NCI-H345 treated with DMSO at 0.1 percent for 48 hours (cell line): ENCODE results near the gene EIF4EBP3.
A peak's percentile ranks its signal among the peaks of the same experiment; 100 is the strongest.

ENCODE experiments used
- DNase-seq: peaks from one replicate; lab custom pipeline; 2025; ENCODE audit not compliant: unreplicated experiment; lab: John Stamatoyannopoulos, UW

The EIF4EBP3 gene

DNA sequence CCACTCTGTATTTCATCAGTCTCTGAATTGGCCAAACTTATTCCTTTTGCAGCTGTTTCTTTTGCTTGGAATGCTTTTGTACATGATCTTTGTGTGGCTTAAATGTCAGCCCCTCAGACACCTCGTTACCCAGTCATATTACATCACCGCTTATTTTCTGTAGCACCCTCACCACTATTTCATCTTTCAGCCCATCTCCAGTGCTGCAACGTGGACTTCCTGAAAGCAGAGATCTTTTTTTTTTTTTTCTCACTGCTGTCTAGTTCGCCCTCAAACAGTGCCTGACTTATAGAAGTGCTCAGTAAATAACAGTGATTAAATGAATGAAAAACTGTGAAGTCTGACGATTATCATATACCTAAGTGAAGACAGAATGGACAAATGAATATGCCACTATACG is 9.0 kb downstream of the EIF4EBP3 start:
- DNase-seq: no peak

DNA sequence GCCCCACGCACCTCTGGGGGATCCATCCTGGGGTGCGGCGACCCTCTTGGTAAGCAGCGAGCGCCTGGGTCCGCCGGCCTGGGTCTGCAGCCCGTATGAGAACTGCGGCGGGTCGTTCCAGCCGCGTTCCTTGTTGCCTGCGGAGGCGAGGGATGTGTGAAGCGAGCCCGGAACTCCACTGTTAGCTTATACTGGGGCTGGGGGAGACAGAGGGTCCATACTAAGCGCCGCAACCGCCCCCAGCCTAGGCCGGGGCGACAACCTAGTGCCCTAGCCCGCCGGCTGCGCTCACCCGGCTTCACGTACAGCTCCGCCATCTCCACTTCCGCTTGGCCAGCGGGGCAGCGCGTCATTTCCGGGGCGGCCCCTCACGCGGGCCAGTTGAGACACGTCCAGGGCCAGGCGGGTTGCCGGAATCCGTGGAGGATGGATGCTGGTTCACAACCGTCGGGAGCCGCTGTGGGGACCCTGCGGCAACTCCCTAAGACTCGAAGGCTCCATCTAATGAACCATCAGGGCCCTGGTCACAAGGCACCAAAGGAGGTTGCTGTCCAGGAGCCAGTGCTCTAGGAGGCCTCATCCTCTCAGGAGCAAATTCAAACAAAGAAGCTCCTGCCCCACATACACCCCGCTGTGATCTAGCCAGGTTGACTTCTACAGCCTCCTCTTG is 9.8 kb downstream of the EIF4EBP3 start, which contains the start of gene SRA1:
Gene SRA1 (minus strand): TSS at position 338 of the 670 bp plus-strand sequence. CDS start 21 bp downstream, at position 317.
- DNase-seq: peak; percentile 80

DNA sequence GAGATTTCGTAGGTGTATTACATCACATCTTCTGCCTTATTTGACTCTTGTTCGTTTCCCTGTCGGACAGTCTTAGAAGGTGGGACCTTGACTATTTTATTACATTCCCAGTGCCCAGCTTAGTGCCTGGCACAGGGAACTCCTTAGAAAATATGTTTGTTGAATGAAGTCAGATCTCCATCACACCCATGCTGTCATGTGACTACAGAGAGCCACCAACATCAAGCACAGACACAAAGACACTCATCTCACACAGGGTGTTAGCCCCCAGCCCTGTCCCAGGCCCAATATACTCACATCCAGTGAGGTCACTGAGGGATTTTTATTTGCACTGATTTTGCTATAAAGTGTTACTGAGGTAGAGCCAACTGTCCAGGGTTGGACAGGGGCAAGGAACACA is 10.5 kb downstream of the EIF4EBP3 start:
- DNase-seq: no peak

DNA sequence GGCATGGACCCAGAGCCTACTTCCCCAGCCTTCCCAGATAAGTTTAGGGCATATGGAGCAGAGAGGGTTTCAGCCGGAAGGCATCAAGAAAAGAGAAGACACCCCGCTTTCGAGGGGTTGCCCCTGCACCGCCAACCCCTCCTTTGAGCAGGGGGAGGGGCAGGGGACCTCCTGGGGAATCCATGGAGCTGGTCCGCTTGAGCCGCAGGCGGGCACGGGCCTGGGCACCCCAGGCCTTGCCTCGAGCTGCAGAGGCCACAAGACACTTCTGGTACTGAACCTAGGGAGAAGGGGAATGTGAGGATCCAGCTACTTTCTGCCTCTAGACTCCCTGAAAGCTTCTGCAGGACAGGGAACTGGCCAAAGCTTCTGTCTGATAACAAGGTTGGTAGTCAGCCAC is 11.1 kb downstream of the EIF4EBP3 start:
- no peak for DNase-seq

GRCh38 chr5:140560227-140560626 is 12.8 kb downstream of the EIF4EBP3 start:
- DNase-seq: no peak

DNA sequence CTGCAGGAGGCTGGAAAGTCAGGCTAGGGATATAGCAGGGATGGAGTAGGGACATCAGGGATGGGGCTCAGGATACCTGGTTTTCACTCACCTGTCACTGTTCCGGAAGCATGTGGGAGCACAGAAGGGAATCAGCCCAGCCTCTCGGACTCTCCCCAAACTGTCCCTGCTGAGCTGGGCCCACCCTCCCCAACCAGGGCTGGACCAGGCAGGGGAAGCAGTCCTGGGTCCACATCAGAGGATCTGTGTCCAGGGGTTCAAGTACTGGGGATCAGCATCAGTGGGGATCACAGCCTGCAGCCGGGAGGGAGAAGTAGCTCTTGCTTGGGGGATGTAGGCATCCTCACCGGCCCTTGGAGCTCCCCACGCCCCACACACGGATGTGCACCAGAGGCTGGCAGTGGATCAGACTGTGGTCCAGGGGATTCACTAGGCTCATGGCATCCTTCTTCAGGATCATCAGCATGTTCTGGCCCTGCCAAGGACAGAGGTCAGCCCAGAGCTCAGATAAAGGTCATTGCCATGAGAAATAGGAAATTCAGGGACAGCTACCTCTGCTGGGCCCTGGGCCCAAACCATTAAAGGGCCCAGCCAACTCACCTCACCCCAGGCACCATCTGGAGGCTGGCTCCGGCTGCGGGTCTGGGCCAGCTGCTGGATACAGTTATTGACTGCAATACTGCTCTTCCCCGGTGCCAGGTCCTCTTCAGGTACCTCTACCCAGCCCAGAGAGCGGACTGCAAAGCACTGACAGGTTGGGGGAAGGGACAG is 14.5 kb downstream of the EIF4EBP3 start:
- DNase-seq: no peak

GRCh38 chr5:140563596-140563995 is 16.1 kb downstream of the EIF4EBP3 start:
- no peak for DNase-seq

DNA sequence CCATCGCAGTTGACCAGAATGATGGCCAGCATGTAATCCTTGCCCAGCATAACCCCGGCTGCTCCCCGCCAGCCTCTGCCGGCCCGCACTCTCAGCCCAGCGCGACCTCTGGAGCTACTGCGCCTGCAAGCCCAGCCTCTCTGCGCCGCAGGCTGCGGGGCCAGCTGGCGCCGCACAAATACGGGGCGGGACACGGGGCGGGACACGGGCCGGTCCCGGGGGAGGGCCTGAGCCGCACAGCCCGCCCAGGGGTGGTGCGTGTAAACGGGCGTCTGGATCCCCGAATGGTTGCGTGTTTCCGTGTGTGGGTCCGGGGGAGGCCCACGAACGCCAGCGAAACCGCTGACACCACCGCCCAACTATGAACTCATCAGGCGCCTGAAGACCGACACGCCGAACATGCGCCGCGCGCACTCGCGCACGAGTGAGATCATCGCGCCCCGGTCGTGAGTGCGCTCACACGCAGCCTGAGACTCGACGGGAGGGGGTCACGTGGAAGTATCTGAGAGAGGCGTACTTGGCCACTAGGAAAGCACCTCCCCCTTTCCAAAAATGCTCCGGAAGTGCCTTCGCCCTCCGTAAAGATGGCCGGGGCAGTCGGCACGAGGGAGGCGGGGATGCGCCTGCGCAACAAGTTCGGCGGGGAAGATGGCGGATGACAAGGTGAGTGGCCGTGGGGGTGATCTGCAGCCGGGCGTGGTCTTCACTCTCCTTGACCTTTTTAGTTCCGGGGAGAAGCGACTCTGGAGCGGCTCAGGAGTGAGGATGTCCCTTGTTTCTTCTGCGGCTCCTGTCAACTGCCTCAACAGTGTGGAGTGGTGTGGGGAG is 16.9 kb downstream of the EIF4EBP3 start, which contains the start of the genes APBB3 and SLC35A4:
Gene APBB3 (minus strand): TSS at position 403 of the 828 bp plus-strand sequence. CDS start 353 bp downstream, at position 50.
Gene SLC35A4 (plus strand): TSS at position 633 of the 828 bp plus-strand sequence. CDS start 2,342 bp downstream, outside the sequence.
- DNase-seq: peak; percentile 97

DNA sequence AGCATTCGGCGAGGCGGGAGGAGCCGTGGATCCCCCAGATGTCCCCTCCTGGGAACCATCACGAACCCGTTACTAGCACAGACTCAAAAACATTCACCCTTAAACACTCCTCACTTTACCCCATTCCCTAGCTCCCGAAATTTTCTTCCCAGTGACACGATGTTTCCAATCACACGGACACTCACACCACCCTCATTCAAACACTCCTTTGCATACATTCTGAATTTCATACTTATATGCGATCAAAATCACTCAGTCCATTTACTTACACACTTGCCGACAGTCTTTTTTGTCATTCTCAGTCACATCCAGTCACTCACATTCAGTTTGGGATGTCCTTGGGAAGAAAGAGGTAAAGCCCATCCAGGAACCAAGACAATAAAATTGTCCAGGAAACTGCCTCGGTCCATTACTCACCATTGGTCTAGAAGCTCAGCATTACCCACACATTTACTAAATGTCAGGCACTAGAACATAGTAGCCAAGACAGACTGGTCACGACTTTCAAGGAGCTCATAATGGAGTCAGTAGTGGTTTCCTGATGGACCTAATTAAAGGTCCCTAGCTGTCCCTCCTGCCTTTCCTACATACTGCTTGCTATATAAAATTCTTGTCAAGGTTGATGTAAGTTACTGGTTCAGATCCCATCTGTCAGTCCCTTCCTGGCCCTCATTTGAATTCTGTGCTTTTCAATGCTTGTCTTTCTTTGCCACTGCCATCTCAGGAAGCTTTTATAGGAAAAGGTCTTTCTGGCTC is 17.7 kb downstream of the EIF4EBP3 start:
- DNase-seq: no peak

GRCh38 chr5:140565780-140566095 is 18.3 kb downstream of the EIF4EBP3 start:
- DNase-seq: no peak

- no peak for DNase-seq
Observed at GRCh38 chr5:140566665-140567064, 19.2 kb downstream of the EIF4EBP3 start.

GRCh38 chr5:140567136-140567818 is 19.8 kb downstream of the EIF4EBP3 start:
- no peak for DNase-seq

DNA sequence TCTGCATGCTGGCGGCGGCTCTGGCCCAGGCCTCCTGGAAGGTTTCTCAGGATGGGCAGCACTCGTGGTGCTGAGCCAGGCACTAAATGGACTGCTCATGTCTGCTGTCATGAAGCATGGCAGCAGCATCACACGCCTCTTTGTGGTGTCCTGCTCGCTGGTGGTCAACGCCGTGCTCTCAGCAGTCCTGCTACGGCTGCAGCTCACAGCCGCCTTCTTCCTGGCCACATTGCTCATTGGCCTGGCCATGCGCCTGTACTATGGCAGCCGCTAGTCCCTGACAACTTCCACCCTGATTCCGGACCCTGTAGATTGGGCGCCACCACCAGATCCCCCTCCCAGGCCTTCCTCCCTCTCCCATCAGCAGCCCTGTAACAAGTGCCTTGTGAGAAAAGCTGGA is 20.4 kb downstream of the EIF4EBP3 start:
- DNase-seq: no peak

DNA sequence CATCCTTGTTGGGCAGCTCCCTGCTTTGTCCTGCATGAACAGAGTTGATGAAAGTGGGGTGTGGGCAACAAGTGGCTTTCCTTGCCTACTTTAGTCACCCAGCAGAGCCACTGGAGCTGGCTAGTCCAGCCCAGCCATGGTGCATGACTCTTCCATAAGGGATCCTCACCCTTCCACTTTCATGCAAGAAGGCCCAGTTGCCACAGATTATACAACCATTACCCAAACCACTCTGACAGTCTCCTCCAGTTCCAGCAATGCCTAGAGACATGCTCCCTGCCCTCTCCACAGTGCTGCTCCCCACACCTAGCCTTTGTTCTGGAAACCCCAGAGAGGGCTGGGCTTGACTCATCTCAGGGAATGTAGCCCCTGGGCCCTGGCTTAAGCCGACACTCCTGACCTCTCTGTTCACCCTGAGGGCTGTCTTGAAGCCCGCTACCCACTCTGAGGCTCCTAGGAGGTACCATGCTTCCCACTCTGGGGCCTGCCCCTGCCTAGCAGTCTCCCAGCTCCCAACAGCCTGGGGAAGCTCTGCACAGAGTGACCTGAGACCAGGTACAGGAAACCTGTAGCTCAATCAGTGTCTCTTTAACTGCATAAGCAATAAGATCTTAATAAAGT is 21.1 kb downstream of the EIF4EBP3 start:
- DNase-seq: no peak

DNA sequence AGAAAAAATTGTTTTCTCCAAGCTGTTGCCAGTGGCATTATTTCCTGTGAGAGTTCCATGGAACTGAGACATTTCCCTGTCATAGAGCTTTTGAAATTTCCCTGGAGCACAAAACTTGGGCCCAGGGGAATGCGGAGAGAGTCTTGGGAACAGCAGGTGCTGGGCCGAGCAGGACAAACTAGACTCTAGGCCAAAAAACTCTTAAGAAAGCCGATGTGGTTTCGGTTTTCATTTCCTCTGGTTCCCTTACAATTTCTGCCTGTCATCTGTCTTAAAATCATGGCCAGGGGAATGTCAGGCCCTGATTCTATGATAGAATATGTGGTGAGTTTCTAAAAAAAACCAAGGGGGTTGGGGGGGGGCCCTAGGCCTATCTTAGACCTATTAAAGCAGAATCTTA is 21.7 kb downstream of the EIF4EBP3 start:
- no peak for DNase-seq

DNA sequence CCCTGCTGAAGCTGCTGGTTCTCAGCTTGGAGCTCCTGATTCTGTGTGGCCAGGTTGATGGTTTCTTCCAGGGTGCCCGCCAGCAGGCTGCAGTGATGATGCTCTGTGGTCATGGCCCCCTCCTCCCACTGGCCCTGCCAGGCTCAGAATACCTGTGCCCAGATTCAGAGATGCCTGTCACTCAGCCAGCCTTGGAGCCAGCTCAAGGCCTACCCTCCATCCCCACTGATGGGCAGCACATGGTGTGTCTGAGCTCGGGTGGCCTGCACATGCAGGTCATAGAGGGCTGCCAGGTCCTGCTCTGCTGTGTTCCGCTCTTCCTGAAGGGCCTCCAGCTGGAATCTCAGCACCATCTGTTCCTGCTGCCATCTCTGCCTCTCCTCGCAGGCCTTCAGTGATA is 22.6 kb downstream of the EIF4EBP3 start:
- no peak for DNase-seq

DNA sequence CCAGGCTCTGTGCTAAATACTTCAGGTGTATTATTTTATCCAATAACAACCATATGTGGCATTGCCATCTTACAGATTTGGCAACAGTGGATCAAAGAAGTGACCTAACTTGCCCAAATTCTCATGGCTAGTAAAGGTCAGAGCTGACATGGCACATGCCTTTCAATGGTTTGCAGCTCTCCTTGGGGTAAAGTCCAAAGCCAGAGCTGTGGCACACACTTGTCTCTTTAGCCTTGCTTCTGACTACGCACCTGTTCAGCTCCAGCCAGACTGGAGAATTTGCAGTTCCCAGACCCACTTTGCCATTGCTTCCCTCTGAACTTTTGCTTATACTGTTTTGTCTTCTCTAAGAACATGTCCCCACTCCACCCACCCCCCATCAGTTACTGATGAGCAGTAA is 23.0 kb downstream of the EIF4EBP3 start:
- no peak for DNase-seq

DNA sequence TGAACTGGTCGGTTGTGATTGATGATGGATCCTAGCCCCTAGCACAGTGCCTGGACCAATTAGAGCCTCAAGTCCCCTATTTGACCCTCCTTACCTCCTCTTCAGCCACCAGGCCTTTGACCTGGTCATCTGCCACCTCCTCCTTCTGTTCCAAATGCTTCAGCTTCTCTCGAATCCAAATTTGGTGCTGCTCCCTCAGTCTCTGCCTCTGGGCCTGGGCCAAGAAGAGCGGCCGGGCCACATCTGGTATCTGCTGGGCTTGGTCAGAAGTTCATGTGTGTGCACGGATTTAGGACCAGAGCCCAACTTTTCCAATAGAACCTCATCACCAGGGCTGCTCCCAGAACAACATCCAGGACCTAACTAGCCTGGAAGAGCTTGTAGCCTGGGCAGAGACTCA is 23.6 kb downstream of the EIF4EBP3 start:
- DNase-seq: no peak

DNA sequence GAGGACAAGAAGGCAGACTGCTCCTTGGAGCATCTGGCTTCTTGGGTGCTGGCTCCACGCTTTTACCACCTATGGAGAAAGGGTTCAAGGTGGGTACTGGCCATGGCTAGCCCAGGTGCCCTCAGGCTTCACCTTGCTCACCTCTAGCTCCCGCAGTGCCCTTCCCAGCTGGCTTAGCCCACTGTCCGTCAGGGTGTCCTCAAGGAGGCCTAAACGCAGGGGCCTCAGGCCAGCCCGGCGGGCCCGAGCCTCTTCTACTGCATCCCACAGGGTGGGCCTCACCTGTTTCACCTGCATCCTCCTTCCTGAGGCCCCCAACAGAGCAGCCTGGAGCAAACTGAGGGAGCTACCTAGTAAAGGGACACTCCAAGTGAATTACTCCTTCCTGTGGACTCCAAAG is 26.2 kb downstream of the EIF4EBP3 start:
- no peak for DNase-seq

GRCh38 chr5:140574165-140574564 is 26.7 kb downstream of the EIF4EBP3 start:
- no peak for DNase-seq
